Endothelial cell of umbilical vein (primary cell): ENCODE results near the gene GRIK3. TPM values are rescaled to one million over a fixed set of nuclear protein-coding genes. Genes with fewer than 3 reads are reported as not detected.

Experiments used
- BruUV-seq: library from RNA; stranded (reverse); fragments of 400-500 nt; replicated peaks from 2 replicates; lab custom pipeline; 2021; lab: Mats Ljungman, UMichigan
- CTCF ChIA-PET: fragments of 300-600, 350-600 bp; sonication (Branson Sonifier 250); formaldehyde crosslinking; loops from one replicate; lab custom pipeline; 2021; ENCODE audit warnings: antibody characterized with exemption, inconsistent platforms; lab: Charles Lee
- POLR2A ChIA-PET: fragments of 300-600, 350-600 bp; sonication (Branson Sonifier 250); formaldehyde crosslinking; loops from one replicate; lab custom pipeline; 2021; ENCODE audit warnings: antibody characterized with exemption, inconsistent platforms; lab: Charles Lee
- DNase-seq: peaks from one replicate; pipeline ENCODE4 v3.0.0-alpha.2; 2011; ENCODE audit warnings: low read depth, low spot score
- FAIRE-seq: peaks from 2 replicates; lab custom pipeline; 2011; peaks lifted over from hg19 to GRCh38; lab: Jason Lieb, UNC
- H2AFZ ChIP-seq: 2 replicates; pipeline ENCODE4 v1.6.0; 2012; ENCODE audit warnings: low read depth, low read length, control low read depth, inconsistent platforms
- H3K27ac ChIP-seq: 2 replicates; pipeline ENCODE4 v1.5.1; 2011; ENCODE audit warnings: low read depth, mild to moderate bottlenecking, control low read depth, low read length, moderate library complexity; ENCODE audit not compliant: insufficient read depth
- H3K27me3 ChIP-seq, 2 experiments: 2 replicates each; pipeline versions ENCODE4 v1.6.0 to v1.6.1; 2011; ENCODE audit warnings: low read length in 2 of 2, mixed read lengths in 1 of 2; ENCODE audit not compliant: control insufficient read depth in 2 of 2, insufficient read depth in 2 of 2
- H3K36me3 ChIP-seq, 2 experiments: 2 replicates in 1 of 2; 3 replicates in 1 of 2; pipeline ENCODE4 v1.5.1; 2011; ENCODE audit warnings: low read length in 2 of 2, mild to moderate bottlenecking in 1 of 2, moderate library complexity in 1 of 2; ENCODE audit not compliant: control insufficient read depth in 2 of 2, insufficient read depth in 2 of 2; ENCODE audit errors: extremely low read depth in 1 of 2
- H3K4me1 ChIP-seq: 3 replicates; pipeline ENCODE4 v1.5.1; 2011; ENCODE audit warnings: mild to moderate bottlenecking, low read length; ENCODE audit not compliant: control insufficient read depth, insufficient read depth; ENCODE audit errors: extremely low read depth
- H3K4me2 ChIP-seq: 2 replicates; pipeline ENCODE4 v1.6.1; 2011; ENCODE audit warnings: low read length, control low read depth, mixed read lengths; ENCODE audit not compliant: insufficient read depth
- H3K4me3 ChIP-seq, 3 experiments: fragments of 200-600 bp in 1 of 3; sonication (generic), shearing (Covaris generic) in 1 of 3; replicated peaks in 1 of 3; 2 replicates each; pipeline ENCODE4 v1.5.1; 2011 to 2016; ENCODE audit warnings: control low read depth in 3 of 3, low read length in 3 of 3, mild to moderate bottlenecking in 2 of 3, inconsistent platforms in 1 of 3, low read depth in 1 of 3, moderate library complexity in 1 of 3; ENCODE audit not compliant: insufficient read depth in 1 of 3
- H3K79me2 ChIP-seq: 2 replicates; pipeline ENCODE4 v1.6.0; 2012; ENCODE audit warnings: low read length, inconsistent platforms; ENCODE audit not compliant: control insufficient read depth, insufficient read depth
- H3K9ac ChIP-seq: replicated peaks from 2 replicates; pipeline ENCODE3; 2011; ENCODE audit warnings: low read length, control low read depth; ENCODE audit not compliant: insufficient read depth; ENCODE audit errors: extremely low read depth
- H3K9me1 ChIP-seq: replicated peaks from 3 replicates; pipeline ENCODE4 v1.6.0; 2011; ENCODE audit warnings: mild to moderate bottlenecking, low read length; ENCODE audit not compliant: control insufficient read depth, insufficient read depth; ENCODE audit errors: extremely low read depth
- H3K9me3 ChIP-seq: replicated peaks from 2 replicates; pipeline ENCODE4 v1.5.1; 2012; ENCODE audit warnings: low read length, inconsistent platforms; ENCODE audit not compliant: control insufficient read depth, insufficient read depth
- H4K20me1 ChIP-seq: replicated peaks from 2 replicates; pipeline ENCODE3; 2011; ENCODE audit warnings: mild to moderate bottlenecking, low read length; ENCODE audit not compliant: control insufficient read depth, insufficient read depth; ENCODE audit errors: extremely low read depth
- CTCF ChIP-seq, 2 donors: IDR thresholded peaks; 1 replicate in 1 of 2; 2 replicates in 1 of 2; pipeline ENCODE4 v1.5.1; 2011; ENCODE audit warnings: low read length in 2 of 2, mild to moderate bottlenecking in 2 of 2, moderate library complexity in 2 of 2, control low read depth in 1 of 2, inconsistent platforms in 1 of 2, low read depth in 1 of 2; ENCODE audit not compliant: insufficient read depth in 1 of 2; ENCODE audit errors: extremely low read depth in 1 of 2
- EZH2 ChIP-seq: IDR thresholded peaks from 2 replicates; pipeline ENCODE4 v1.6.1; 2012; ENCODE audit warnings: borderline replicate concordance, low read depth, mild to moderate bottlenecking, moderate library complexity, low read length, inconsistent platforms; ENCODE audit not compliant: severe bottlenecking
- FOS ChIP-seq: IDR thresholded peaks from 2 replicates; pipeline ENCODE4 v1.6.1; 2011; ENCODE audit warnings: mild to moderate bottlenecking, low read length, moderate library complexity, borderline replicate concordance; ENCODE audit not compliant: insufficient read depth
- GATA2 ChIP-seq: IDR thresholded peaks from 2 replicates; pipeline ENCODE4 v1.7.0; 2011; ENCODE audit warnings: low read depth, mild to moderate bottlenecking, moderate library complexity, mixed read lengths, low read length; ENCODE audit not compliant: insufficient read length, insufficient read depth
- JUN ChIP-seq: IDR thresholded peaks from 2 replicates; pipeline ENCODE4 v1.6.1; 2011; ENCODE audit warnings: borderline replicate concordance, low read depth; ENCODE audit not compliant: insufficient read length, insufficient read depth
- MAX ChIP-seq: IDR thresholded peaks from 2 replicates; pipeline ENCODE4 v1.6.1; 2011; ENCODE audit not compliant: insufficient read depth, insufficient read length
- MYC ChIP-seq: IDR thresholded peaks from one replicate; pipeline ENCODE4 v1.6.1; 2011; ENCODE audit warnings: mild to moderate bottlenecking, low read depth, low read length
- POLR2A ChIP-seq: IDR thresholded peaks from 2 replicates; pipeline ENCODE4 v1.6.1; 2012; ENCODE audit warnings: low read depth, mild to moderate bottlenecking, control low read depth, low read length
- POLR2AphosphoS5 ChIP-seq: IDR thresholded peaks from 2 replicates; pipeline ENCODE4 v1.6.1; 2012; ENCODE audit warnings: low read depth, mild to moderate bottlenecking, control low read depth, low read length, moderate library complexity; ENCODE audit not compliant: insufficient read depth
- dilution Hi-C: fragments of 300-500 bp; cut with MboI; formaldehyde crosslinking; loops from one replicate; pipeline ENCODE4 v1.15.0; 2019; ENCODE audit warnings: low sequenced_read_pairs; ENCODE audit not compliant: extremely low pct_ligation_motif_present
- intact Hi-C: fragments of 100-400 bp; cut with micrococcal nuclease; formaldehyde crosslinking; loops from one replicate; pipeline ENCODE4 v1.10.0; 2022
- polyA plus RNA-seq, 4 experiments: library from polyadenylated mRNA; depleted of rRNA in 3 of 4; stranded (reverse) in 3 of 4; unstranded in 1 of 4; fragments of >200 nt; gene quantifications; 2 replicates each; pipeline versions ENCODE4 v1.2.1 to v1.2.3, GENCODE V29; 2011 to 2012; ENCODE audit warnings: missing spikeins in 1 of 4
- total RNA-seq: library from RNA; stranded (reverse); gene quantifications from 2 replicates; pipeline ENCODE4 v1.2.3, GENCODE V29; 2021

Gene GRIK3
- total and polyA plus RNA-seq, 2 donors (not counting 3 experiments of a cell fraction or from before 2014, with no cell fraction given): not detected

DNA sequence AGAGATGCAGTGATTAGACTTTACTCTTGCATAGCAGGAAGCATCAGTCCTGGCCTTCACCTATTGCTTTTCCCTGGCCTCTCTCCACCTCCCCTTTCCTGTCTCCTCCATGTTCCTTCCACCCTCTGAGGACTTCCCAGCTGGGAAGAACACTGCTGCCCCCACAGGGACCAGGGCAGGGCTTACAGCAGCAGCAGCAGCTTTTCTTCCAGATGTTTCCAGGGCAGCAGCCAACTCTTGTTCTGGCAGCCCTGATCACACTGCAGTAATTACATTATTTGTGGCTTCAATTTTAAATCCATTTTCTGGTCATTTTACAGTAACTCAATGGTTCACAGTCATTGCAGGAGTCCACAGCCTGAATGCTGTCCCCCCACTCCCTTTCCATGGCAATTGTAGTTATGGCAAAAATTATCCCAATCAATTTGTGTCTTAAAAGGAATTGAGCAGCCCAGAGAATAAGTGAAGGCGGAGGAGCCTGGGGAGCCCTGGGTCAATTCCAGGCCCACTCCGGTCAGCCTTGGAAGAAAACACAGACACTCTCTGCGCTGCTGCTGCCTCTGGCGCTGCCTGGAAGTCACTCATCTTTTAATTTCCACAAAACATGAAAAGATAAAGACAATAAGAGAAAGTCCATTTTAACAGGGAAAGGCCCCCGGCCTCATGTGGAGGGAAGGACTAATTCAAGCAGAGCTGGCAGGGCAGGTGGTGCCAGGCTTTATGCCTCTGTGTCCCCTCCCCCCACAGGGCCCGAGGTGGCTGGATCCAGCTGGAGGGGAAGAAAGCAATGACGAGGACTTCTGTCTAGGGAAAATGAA, 148.6 kb downstream of the GRIK3 start:
- H3K9me1 ChIP-seq: no peaks in the 10 kb centered on the region
- no peak overlapping the region for H2AFZ ChIP-seq
- H3K79me2 ChIP-seq: no peaks in the 10 kb centered on the region
- H3K36me3 ChIP-seq: no peaks in the 10 kb centered on the region
- no peaks in the 10 kb centered on the region for H3K9me3 ChIP-seq
- intact Hi-C loops (no loop called here), dilution Hi-C loops (no loop called here)
- POLR2A ChIA-PET: no interaction called here
- no peaks in the 10 kb centered on the region for H3K27me3 ChIP-seq
- BruUV-seq: no TSS peak
- H4K20me1 ChIP-seq: no peaks in the 10 kb centered on the region
- no peak overlapping the region for H3K4me2 ChIP-seq
- H3K4me1 ChIP-seq: peaks cover 3% of the 10 kb centered on the region
- no peak overlapping the region for H3K27ac ChIP-seq
- H3K9ac ChIP-seq: no peak overlapping the region
- no peak for DNase-seq
- no peak for FAIRE-seq
- CTCF ChIA-PET: no interaction called here
- no peak overlapping the region for H3K4me3 ChIP-seq
- TF ChIP-seq JUN: no peak
- no peak for TF ChIP-seq GATA2
- no peak for TF ChIP-seq POLR2AphosphoS5
- no peak for TF ChIP-seq MAX
- TF ChIP-seq FOS: no peak
- no peak for TF ChIP-seq POLR2A
- no peak for TF ChIP-seq CTCF (IDR thresholded peaks at IDR 0.05; ENCODE audit: extremely low read depth in 1 of 2, insufficient read depth in 1 of 2, low read depth in 1 of 2, low read length in 2 of 2)
- TF ChIP-seq EZH2: no peak
- TF ChIP-seq MYC: no peak
